Measurements from ENCODE around the gene RABL2B.
"Not testable (repeated sequence)": the region's sequence is repeated elsewhere in the genome, so short reads cannot be mapped to it uniquely, and the experiment has no call there.

Gene RABL2B

GRCh38 chr22:50783033-50783879, at the start of gene RABL2B:
Gene RABL2B (minus strand): TSS chr22:50783636. CDS start chr22:50782294, 1,342 bp downstream.
- peak; percentile 73 for DNase-seq (ENCODE audit: low read depth)

- not testable (repeated sequence) for DNase-seq (ENCODE audit: low read depth)
These were observed 3.5 kb upstream of the RABL2B start for GRCh38 chr22:50786936-50787335.

GRCh38 chr22:50785289-50785688, 1.9 kb upstream of the RABL2B start:
- not testable (repeated sequence) for DNase-seq (ENCODE audit: low read depth)

- DNase-seq (ENCODE audit: low read depth): not testable (repeated sequence)
These were observed 442 bp upstream of the RABL2B start for GRCh38 chr22:50783880-50784276.

DNA sequence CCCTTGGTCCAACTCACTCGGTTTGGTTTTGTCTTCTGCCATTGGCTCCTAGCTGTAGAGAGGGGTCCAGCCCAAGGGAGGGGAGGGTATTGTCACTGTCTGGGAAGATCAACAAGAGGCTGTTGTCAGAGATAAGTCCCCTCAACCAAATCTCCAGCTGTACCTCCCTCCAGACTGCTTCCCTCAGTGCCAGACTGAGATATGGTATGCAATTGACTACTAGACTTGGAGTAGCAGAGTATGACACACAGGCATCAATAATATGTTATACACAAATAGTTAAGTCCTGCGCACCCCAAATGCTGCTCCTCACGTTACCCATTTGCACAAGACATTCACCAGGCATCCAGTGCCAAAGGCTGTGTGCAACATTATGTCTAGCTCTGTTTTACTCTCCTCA, 1.2 kb downstream of the RABL2B start:
- DNase-seq (ENCODE audit: low read depth): not testable (repeated sequence)

GRCh38 chr22:50780244-50780643, 3.2 kb downstream of the RABL2B start:
- DNase-seq (ENCODE audit: low read depth): not testable (repeated sequence)

DNA sequence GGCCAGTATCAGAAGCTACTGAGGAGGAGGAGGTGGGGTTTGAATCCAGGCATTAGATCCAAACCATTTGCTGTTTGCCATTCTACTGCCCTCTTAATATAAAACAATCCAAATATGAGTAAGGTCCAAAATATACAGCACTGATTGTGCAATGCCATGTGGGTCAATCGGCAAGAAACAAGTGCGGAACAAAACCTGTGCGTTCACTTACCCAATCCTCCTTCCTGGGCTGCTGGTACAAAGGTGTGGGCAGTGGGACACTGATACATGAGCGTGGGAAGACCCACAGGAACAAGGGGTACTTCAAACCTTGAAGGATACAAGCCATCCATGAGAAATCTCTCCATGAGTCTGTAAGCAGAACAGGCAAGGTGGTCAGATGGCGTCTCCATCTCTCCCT, 5.8 kb downstream of the RABL2B start:
- not testable (repeated sequence) for DNase-seq (ENCODE audit: low read depth)

GRCh38 chr22:50775132-50775531, 8.3 kb downstream of the RABL2B start:
- not testable (repeated sequence) for DNase-seq (ENCODE audit: low read depth)

- DNase-seq (ENCODE audit: low read depth): not testable (repeated sequence)
These were observed 19.1 kb downstream of the RABL2B start for GRCh38 chr22:50764288-50764687.

DNA sequence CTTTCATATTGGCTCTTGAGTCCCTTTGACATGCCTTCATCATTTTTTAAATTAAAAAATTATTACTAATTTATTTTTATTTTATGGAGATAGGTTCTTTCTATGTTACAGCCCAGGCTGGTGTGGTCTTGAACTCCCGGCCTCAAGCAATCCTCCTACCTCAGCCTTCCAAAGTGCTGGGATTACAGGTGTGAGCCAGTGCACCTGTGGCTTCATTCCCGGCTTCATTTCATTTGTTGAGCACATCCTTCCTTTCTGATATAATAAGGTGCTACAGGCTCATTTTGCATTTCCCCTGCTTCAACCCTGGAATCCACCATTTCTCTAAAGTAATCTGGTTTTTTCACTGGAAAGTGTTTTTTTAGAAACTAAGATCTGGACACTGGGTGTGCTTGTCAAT, 21.6 kb downstream of the RABL2B start:
- DNase-seq (ENCODE audit: low read depth): not testable (repeated sequence)

GRCh38 chr22:50759597-50760341, 23.7 kb downstream of the RABL2B start:
- not testable (repeated sequence) for DNase-seq (ENCODE audit: low read depth)

DNA sequence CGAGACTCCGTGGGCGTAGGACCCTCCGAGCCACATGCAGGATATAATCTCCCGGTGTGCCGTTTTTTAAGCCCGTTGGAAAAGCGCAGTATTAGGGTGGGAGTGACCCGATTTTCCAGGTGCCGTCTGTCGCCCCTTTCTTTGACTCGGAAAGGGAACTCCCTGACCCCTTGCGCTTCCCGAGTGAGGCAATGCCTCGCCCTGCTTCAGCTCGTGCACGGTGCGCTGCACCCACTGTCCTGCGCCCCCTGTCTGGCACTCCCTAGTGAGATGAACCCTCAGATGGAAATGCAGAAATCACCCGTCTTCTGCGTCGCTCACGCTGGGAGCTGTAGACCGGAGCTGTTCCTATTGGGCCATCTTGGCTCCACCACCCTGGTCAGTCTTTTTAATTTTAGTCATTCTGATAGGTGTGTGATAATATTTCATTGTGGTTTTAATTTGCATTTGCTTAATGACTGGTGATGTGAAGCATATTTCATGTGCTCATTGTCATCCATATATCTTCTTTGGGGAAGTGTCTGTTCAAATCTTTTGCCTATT, 26.4 kb downstream of the RABL2B start:
- DNase-seq (ENCODE audit: low read depth): peak; percentile 17

DNA sequence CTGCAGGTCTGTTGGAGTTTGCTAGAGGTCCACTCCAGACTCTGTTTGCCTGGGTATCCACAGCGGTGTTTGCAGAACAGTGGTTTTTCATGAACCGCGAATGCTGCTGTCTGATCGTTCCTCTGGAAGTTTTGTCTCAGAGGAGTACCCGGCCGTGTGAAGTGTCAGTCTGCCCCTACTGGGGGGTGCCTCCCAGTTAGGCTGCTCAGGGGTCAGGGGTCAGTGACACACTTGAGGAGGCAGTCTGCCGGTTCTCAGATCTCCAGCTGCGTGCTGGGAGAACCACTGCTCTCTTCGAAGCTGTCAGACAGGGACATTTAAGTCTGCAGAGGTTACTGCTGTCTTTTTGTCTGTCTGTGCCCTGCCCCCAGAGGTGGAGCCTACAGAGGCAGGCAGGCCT, 27.0 kb downstream of the RABL2B start:
- DNase-seq (ENCODE audit: low read depth): not testable (repeated sequence)

GRCh38 chr22:50755251-50755650, 28.2 kb downstream of the RABL2B start:
- not testable (repeated sequence) for DNase-seq (ENCODE audit: low read depth)

GRCh38 chr22:50749302-50750074, 33.9 kb downstream of the RABL2B start:
- not testable (repeated sequence) for DNase-seq (ENCODE audit: low read depth)

DNA sequence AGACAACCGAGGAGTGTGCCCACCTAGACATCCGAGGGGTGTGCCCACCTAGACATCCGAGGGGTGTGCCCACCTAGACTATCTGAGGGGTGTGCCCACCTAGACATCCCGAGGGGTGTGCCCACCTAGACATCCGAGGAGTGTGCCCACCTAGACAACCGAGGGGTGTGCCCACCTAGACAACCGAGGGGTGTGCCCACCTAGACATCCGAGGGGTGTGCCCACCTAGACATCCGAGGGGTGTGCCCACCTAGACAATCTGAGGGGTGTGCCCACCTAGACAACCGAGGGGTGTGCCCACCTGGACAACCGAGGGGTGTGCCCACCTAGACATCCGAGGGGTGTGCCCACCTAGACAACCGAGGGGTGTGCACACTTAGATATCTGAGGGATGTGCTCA, 34.8 kb downstream of the RABL2B start:
- DNase-seq (ENCODE audit: low read depth): not testable (repeated sequence)

GRCh38 chr22:50747521-50747920, 35.9 kb downstream of the RABL2B start:
- not testable (repeated sequence) for DNase-seq (ENCODE audit: low read depth)

GRCh38 chr22:50744424-50744823, 39.0 kb downstream of the RABL2B start:
- DNase-seq (ENCODE audit: low read depth): not testable (repeated sequence)

- DNase-seq (ENCODE audit: low read depth): not testable (repeated sequence)
These were observed 42.7 kb downstream of the RABL2B start for GRCh38 chr22:50740714-50741113.

DNA sequence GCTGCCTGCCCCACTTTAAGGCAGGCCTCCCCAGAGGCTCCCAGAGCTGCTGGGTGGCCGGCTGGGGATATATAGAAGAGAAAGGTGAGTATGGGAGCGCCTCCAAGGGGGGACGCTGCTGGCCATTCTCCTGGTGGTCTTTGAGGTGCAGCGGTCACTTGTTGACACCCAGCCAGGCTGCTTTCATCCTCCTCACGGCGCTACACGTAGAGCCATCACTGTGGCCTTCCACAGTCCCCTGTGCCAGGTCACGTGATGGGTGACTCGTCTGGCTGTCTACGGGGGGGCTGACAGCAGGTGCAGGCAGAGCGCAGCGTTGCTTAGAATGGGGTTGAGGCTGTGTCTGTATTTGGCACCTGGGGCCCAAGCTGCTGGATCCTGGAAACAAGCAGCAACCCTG, 43.5 kb downstream of the RABL2B start:
- no peak for DNase-seq (ENCODE audit: low read depth)

GRCh38 chr22:50739279-50739691, 44.2 kb downstream of the RABL2B start:
- no peak for DNase-seq (ENCODE audit: low read depth)

Measured in stimulated activated CD8-positive, alpha-beta memory T cell treated with anti-CD3 and anti-CD28 coated beads, Interleukin-15, amount 100 ng/mL, for 24 hours (primary cell).